ENCODE results near the gene HPD.
A peak's percentile ranks its signal among the peaks of the same experiment; 100 is the strongest.

The HPD gene

DNA sequence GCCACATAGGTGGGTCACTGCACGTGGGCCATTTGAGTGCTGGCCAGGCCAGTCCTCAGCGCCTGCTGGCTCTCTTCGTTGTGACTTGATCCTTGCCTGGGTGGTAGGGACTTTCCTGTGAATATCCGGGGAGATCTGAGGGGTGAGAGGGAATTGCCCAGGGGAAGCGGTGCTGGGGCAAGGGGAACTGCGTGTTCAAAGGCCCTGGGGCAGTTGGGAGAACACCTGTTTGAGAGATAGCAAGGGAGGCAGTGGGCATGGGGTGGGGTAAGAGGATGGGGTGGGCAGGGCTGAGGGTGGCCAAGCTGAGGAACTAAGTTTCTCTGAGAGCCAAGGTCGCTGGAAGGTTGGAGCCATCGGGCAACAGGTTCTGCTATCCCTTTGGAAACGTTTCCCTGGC lies 29.8 kb downstream of the HPD start:
- DNase-seq (ENCODE audit: low spot score): no peak

DNA sequence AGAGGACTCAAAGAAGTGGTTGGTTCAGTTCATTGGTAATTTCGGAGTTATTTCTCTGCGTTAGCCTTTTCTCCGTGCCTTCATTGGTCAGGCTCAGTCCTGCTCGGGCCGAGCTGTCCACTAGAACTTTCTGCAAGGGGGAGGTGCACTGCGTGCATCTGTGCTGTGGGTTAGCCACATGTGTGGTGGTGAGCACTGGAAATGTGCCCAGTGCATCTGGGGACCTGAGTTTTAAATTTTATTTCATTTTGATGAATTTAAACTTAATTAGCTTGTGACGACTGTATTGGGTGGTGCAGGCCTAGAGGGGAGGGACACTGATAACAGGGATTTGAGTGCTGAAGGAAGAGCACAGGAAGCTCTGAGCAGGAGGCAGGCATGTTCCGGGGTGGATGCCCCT lies 30.4 kb downstream of the HPD start:
- no peak for DNase-seq (ENCODE audit: low spot score)

- no peak for DNase-seq (ENCODE audit: low spot score)
Measured at GRCh38 chr12:121827351-121828099, 31.1 kb downstream of the HPD start.

- no peak for DNase-seq (ENCODE audit: low spot score)
Measured at GRCh38 chr12:121826318-121827150, 32.1 kb downstream of the HPD start.

DNA sequence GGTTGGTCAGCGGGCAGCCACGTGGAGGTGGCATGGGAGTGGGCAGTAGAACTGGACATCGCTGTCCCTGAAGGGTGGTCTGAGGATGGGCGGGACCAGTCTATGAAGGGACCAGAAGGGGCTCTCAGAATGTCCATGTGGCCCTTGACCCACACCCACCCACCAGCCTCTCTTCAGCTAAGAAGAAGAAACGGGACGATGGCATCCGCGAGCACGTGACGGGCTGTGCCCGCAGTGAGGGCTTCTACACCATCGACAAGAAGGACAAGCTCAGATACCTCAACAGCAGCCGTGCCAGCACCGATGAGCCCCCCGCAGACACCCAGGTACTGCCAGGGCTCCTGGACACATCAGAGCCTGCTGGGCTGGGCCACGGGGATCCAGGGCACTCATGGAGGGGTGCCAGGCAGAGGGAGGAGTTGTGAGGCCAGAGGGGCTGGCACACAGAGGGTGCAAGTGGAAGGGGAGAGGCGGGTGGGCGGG lies 33.6 kb downstream of the HPD start:
- DNase-seq (ENCODE audit: low spot score): no peak

GRCh38 chr12:121823727-121824115 lies 34.9 kb downstream of the HPD start:
- no peak for DNase-seq (ENCODE audit: low spot score)

GRCh38 chr12:121823101-121823726 lies 35.4 kb downstream of the HPD start:
- no peak for DNase-seq (ENCODE audit: low spot score)

GRCh38 chr12:121822393-121823100 lies 36.1 kb downstream of the HPD start:
- DNase-seq (ENCODE audit: low spot score): no peak

DNA sequence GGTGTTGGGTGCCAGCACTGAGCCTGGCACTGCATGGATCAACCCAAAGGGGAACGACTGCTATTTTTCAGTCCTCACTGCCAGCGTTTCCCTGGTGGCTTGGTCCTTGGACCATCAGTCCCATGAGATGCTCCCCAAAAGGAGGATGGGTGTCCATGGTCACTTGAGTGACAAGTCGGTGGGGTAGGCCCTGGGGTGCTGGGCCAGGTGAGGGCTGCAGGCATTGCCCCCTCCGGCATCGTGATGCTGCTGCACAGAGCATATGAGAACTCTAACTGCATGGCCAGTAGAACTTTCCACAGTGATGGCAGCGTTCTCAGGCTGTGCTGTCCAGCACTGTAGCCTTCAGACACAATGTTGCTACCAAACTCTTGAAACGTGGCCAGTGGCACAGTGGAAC lies 38.6 kb downstream of the HPD start:
- DNase-seq (ENCODE audit: low spot score): no peak

- no peak for DNase-seq (ENCODE audit: low spot score)
Measured at GRCh38 chr12:121819212-121819949, 39.3 kb downstream of the HPD start.

DNA sequence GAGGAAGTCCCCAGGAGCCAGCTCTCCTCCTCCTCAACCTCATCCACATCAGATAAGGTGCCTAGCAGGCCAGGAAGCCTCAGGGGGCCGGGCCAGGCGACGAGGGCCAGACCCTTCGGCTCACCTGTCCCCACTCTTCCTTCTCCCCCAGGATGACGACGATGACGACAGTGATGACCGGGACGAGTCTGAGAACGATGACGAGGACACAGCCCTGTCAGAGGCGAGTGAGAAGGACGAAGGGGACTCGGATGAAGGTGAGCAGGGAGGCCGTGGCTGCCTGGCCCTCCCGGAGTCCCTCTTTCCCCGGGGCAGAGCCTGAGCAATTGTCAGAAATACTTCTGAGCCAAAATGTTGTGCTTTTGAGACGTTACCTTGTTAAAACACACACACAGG lies 41.0 kb downstream of the HPD start:
- DNase-seq (ENCODE audit: low spot score): no peak

DNA sequence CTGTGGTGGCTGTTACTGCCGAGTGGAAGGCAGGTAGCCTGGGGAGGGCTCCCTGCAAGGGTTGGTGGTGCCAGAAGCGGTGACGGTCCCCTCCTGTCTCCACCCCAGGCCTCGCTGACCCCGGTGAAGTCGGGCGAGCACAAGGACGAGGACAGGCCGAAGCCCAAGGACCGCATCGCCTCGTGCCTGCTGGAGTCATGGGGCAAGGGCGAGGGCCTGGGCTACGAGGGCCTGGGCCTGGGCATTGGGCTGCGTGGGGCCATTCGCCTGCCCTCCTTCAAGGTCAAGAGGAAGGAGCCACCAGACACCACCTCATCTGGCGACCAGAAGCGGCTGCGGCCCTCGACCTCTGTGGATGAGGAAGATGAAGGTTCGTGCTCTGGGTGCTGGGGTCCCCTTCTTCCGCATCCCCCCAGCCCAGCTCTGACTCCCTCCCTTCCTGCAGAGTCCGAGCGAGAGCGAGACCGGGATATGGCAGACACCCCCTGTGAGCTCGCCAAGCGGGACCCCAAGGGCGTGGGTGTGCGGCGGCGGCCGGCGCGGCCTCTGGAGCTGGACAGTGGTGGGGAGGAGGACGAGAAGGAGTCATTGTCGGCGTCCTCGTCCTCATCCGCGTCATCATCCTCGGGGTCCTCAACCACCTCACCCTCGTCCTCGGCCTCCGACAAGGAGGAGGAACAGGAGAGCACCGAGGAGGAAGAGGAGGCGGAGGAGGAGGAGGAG lies 41.6 kb downstream of the HPD start:
- no peak for DNase-seq (ENCODE audit: low spot score)

DNA sequence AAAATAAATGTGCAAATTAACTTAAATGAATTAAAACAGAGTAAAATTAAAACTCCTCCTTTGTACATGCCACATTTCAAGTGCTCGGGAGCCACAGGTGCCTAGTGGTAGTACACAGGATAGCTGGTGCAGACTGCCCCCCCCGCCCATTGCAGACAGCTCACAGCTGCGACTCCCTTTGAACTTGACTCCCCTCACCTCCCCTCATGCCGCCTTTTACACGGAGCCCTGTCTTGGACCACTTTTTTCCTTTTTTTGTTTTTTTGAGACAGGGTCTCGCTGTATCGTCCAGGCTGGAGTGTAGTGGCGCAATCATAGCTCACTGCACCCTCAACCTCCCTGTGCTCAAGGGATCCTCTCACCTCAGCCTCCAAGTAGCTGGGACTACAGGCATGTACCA lies 43.4 kb downstream of the HPD start:
- DNase-seq (ENCODE audit: low spot score): no peak

GRCh38 chr12:121814429-121815119 lies 44.1 kb downstream of the HPD start:
- no peak for DNase-seq (ENCODE audit: low spot score)

DNA sequence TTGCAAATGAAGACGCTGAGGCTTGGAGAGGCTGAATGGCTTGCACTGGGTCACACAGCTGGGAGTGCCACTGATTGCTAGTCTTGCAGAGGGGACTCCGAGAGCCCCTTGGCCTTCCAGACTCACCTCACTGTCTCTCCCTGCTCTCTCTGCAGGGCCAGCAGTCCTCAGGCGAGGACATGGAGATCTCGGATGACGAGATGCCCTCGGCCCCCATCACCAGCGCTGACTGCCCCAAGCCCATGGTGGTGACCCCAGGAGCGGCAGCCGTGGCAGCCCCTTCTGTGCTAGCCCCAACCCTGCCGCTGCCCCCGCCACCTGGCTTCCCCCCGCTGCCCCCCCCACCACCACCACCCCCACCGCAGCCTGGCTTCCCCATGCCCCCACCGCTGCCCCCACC lies 44.7 kb downstream of the HPD start:
- DNase-seq (ENCODE audit: low spot score): no peak

GRCh38 chr12:121812921-121813896 lies 45.5 kb downstream of the HPD start:
- no peak for DNase-seq (ENCODE audit: low spot score)

DNA sequence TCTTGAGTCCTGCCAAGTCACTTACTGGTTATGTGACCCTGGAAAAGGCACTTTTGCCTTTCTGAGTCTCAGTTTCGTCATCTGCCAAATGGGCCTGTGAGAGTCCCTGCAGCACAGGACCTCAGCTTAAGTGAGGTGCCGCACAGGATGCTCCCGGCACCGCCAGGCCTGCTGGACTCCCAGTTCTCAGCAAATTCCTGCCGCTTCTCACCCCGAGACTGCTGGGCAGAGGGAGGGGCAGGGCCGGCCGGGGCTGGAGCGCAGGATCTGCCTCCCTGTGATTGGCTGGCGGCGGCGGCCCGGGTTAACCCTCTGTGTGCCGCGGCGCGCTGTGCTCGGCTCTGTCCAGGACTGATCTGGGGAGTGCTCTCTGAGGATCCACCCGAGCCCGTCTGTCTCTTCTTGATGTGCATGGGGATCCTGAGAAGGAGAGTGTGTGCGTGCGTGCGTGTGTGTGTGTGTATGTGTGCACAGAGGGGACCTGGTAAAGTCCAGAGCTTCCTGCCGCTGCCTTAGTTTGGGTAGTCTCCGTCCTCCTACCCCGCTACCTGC lies 46.3 kb downstream of the HPD start:
- peak; percentile 81 for DNase-seq (ENCODE audit: low spot score)

GRCh38 chr12:121811434-121812319 lies 47.0 kb downstream of the HPD start:
- peak; percentile 79 for DNase-seq (ENCODE audit: low spot score)
